Activated CD4-positive, alpha-beta T cell treated with anti-CD3 and anti-CD28 coated beads, Interleukin-2, amount 50 U/mL, for 48 hours (primary cell): Measurements from ENCODE around the gene CTH.
"Not testable (repeated sequence)": the region's sequence is repeated elsewhere in the genome, so short reads cannot be mapped to it uniquely, and the experiment has no call there.

ENCODE experiments used
- DNase-seq, 2 experiments: peaks; one replicate each; pipeline ENCODE4 v3.0.0-alpha.2; 2020

CTH gene

DNA sequence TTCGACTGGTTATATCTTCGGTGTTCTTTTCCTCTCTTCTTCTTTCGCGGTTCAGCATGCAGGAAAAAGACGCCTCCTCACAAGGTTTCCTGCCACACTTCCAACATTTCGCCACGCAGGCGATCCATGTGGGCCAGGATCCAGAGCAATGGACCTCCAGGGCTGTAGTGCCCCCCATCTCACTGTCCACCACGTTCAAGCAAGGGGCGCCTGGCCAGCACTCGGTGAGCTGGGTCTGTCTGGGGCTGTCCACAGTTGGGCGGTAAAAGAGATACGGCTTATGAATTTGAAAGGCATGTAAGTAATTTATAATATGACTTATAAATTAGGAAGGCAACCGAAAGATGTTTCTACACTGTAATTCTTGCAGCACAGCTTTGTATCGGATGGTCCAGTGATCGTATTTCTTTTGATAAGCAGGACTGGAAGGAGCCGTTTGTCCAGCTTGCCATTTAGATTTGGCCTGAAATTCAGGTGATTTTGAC lies 334 bp downstream of the CTH start:
- no peak for DNase-seq

DNA sequence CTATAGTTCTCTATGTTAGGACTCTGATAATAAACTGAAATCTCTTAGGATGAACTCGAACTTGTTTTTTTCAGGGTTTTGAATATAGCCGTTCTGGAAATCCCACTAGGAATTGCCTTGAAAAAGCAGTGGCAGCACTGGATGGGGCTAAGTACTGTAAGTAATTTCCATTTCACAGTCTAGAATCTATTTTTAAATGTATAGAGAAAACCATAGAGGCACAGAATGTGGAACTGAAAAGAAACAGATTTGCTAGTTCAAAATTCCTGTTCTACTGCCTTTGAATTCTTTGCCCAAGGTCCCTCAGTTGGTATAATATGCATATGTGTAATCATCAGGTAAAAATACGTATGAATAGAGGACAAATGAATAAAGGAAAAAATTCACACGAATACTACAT lies 4.8 kb downstream of the CTH start:
- DNase-seq = no peak

DNA sequence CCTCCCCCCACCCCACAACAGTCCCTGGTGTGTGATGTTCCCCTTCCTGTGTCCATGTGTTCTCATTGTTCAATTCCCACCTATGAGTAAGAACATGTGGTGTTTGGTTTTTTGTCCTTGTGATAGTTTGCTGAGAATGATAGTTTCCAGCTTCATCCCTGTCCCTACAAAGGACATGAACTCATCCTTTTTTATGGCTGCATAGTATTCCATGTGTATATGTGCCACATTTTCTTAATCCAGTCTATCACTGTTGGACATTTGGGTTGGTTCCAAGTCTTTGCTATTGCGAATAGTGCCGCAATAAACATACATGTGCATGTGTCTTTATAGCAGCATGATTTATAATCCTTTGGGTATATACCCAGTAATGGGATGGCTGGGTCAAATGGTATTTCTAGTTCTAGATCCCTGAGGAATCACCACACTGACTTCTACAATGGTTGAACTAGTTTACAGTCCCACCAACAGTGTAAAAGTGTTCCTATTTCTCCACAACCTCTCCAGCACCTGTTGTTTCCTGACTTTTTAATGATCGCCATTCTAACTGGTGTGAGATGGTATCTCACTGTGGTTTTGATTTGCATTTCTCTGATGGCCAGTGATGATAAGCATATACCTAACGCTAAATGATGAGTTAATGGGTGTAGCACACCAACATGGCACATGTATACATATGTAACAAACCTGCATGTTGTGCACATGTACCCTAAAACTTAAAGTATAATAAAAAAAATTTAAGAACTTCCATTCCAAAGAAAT lies 8.1 kb downstream of the CTH start:
- not testable (repeated sequence) for DNase-seq

DNA sequence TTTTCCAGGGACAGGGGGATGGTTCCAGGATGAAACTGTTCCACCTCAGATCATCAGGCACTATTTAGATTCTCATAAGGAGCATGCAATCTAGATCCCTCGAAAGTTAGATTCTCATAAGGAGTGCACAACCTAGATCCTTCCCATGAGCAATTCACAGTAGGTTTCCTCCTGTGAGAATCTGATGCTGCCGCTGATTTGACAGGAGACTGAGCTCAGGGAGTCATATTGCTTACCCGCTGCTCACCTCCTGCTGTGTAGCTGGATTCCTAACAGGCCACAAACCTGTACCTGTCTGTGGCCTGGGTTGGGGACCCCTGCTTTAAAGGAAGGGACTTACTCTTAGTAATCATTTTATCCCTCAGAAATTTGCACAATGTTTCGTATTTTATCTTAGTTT lies 9.3 kb downstream of the CTH start:
- no peak for DNase-seq

DNA sequence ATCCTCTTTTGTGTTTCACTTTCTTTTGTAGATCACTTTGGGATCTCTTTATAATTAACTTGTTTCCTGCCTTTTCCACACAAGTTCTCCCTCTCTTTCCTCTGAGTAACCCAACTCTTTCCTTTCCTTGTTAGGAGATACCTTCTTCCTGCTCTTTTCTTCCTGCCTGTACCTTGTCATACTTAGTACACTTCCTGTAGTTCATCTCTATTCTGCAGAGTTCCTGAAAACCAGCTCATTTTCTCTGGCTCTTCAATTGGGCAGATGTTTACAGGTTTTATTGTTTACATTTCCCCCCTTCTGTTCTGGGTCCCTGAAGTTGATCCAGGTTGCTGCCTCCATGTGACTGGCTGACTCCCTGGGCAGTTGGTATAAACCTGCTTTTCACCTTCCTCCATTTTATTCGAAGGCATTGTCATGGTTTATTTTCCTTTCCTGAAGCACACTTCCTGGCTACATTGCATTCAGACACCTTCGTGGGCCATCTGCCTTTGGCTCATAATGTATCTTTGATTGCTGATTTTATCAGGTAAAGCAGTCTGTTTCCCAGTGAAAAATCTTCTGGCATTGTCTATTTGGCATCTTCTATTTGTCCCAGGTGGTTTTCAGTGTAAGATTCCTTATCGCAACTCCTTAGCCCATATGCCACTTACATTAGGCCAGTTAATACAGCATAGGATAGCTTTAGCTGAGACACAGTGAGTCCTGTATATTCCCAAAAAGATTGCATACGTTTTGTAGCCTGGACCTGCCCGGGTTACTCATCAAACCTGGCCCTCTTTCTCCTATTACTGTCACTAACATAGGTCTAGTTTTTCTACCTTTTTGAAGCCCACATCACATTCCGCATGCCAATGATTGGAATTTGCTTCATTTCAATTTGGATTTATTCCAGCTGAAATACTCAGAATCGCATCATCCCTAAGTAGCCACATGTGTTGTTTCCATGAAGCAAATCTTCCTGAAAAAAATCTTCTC lies 15.4 kb downstream of the CTH start:
- no peak for DNase-seq

DNA sequence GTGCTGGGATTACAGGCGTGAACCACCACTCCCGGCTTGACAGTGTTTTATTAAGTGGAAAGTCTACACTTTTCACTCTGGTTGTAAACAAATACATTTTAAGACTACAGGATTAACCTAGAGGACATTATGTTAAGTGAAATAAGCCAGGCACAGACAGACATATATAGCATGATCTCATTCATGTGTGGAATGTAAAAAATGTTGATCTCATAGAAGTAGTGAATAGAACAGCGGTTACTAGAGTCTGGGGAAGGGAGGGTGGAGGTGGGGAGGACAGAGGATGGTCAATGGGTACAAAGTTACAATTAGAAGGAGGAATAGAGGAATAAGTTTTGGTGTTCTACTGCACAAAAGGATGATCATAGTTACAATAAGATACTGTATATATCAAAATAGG lies 16.9 kb downstream of the CTH start:
- DNase-seq = no peak

DNA sequence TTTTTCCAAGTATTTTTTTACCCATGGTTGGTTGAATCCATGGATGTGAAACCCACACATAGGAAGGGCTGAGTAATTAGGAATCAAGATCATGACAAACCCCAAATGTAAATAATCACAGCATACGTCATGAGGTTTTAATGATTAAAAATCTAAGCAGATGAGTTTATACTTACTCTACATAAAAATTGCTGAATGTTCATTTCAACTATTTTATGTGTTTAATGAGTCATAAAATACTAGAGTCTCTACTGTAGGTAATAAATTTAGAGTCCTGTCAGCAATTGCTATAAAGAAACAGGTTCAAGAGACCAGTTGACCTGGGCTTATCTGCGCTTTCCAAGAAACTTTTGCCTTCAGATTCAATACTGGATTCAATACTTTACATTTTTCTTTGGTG lies 18.2 kb downstream of the CTH start:
- DNase-seq = no peak

DNA sequence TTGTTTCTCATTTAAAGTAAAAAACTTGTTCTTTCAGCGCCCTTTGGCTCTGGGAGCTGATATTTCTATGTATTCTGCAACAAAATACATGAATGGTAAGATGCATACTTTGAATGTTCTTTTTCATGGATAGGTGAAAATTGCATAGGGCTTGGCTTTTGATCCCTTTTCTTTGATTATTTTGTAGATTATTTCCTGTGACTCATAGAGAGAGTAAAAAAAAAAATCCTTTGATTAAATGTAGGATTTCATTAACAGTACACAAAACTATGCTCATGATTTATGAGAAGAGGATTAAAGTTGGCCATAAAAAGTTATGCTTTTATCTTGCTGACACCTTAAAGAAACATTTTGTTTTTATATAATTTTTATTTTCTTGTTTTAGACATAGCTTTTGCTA lies 18.7 kb downstream of the CTH start:
- DNase-seq = no peak

DNA sequence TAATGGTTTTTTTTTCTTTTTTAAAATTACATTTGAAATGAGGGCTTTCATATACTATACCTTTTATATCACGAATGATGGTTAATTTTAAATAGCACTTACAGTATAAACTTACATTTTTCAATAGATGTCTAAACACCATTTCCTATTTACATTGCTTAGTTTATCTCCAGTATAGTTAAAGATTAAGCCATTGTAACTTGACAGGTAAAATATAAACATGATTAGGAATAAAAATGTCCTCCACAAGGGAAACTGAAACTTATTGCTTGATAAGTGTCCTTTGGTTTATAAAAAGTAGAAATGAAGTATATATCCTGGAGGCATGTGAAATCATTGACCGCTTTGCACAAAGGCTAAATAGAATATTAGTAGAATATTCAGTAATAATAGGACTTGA lies 20.2 kb downstream of the CTH start:
- no peak for DNase-seq

- no peak for DNase-seq
Observed at GRCh38 chr1:70431874-70432273, 20.8 kb downstream of the CTH start.

GRCh38 chr1:70434253-70434859 lies 23.3 kb downstream of the CTH start:
- no peak for DNase-seq

- DNase-seq = no peak
Observed at GRCh38 chr1:70436622-70437251, 25.7 kb downstream of the CTH start.

- no peak for DNase-seq
Observed at GRCh38 chr1:70438529-70438928, 27.5 kb downstream of the CTH start.

DNA sequence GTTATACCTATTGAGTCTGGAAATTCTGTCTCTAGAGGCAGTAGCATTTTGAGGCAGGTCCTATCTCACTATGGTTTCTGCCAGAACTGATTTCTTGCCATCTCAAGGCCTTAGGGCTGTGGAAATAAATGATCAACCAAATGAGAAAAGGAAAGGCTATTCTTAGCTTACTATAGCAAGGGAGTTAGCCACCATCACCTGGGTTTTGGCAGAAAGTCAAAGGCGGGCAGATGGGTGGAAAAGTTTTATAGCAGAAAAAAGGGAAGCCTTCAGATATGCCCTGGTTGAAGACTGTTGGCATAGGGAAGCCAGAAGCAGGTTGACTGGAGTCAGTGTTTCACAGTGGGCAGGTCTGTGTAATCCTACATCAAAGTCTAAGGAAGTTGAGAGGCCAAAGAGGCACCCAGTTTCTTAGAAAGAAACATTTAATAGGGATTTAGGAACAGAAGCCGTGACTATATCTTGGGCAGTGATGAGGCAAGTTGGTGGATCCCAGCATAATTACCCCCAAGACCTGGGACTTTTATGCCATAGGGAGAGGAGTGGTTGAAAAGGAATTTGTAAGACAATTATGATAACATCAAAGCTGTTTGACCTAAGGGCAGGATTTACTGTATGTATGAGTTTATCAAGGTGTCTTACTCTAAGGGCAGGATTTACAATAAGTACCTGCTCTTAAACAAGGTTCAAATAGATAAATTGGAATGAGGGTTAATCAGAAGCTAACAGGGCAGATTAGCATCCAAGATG lies 29.7 kb downstream of the CTH start:
- DNase-seq = no peak

GRCh38 chr1:70441392-70442035 lies 30.4 kb downstream of the CTH start:
- DNase-seq = no peak

GRCh38 chr1:70442490-70442889 lies 31.4 kb downstream of the CTH start:
- no peak for DNase-seq

DNA sequence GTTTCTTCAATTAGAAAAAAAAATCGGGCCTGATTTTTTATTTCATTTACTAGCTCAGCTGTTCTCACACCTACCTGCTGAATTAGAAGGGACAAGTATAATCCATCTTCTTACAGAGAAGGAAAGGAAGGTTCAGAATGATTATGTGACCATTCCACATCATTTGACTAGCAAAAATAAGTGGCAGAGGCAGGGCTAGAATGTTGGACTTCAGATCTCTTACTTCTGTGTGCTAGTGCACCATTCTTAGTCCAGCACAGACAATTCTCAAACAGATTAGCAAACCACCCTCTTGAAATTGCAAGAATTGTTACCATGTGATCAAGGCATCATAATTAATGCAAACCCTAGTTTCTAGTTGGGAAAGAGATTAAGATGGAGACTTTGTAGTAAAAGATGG lies 32.7 kb downstream of the CTH start:
- no peak for DNase-seq

DNA sequence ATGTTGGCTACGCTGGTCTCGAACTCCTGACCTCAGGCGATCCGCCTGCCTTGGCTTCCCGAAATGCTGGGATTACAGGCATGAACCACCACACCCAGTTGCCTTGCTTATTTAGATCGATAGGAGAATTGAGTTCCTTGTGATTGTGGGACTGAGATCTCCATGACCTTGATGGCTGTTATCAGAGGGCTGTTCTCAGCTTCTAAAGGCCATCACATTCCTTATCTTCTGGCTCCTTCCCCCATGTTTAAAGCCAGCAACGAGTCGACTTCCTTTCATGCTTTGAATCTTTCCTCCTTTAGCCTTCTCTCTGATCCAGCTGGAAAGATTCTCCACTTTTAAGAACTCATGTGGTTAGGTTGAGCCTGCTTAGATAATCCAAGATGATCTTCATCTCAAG lies 38.0 kb downstream of the CTH start:
- no peak for DNase-seq

DNA sequence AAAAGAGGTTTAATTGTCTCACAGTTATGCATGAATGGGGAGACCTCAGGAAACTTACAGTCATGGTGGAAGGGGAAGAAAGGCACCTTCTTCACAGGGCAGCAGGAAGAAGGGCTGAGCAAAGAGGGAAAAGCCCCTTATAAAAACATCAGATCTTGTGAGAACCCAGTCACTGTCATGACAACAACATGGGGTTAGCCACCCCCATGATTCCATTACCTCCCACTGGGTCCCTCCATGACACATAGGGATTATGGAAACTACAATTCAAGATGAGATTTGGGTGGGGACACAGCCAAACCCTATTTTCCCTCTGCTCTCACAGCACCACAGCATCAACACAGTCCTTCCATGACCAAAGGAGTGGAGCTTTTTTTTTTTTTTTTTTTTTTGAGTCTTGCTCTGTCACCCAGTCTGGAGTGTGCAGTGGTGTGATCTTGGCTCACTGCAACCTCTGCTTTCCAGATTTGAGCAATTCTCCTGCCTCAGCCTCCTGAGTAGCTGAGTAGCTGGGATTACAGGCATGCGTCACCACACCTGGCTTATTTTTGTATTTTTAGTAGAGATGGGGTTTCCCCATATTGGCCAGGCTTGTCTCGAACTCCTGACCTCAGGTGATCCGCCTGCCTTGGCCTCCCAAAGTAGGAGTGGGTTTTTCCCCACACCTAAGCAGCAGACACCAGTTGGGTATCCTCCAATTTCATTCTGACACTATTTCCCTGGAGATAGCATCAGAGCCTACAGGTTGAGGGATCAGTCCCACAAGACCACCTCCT lies 41.3 kb downstream of the CTH start:
- peak; percentile 11 to 29 for DNase-seq

- DNase-seq = no peak
Observed at GRCh38 chr1:70455291-70455690, 44.2 kb downstream of the CTH start.

DNA sequence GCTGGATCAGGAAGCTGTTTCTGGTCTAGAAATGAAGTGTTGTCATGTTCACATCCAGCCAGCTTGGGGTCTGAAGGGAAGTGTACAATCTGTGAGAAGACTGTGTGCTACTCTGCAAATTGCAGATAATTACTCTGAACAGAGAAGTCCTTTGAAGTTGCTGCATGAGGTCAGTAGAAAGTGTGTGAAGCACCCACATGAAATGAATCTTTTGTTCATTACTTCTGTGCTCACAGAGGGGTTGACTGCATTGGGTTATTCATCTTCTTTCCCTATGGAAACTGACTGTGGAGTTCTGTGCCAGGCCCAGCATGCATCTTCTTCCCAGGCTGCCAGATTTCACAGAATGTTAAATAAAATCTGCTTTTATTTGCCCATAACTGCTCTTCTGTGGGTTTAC lies 47.1 kb downstream of the CTH start:
- DNase-seq = no peak
